Measurements from ENCODE around the gene CEL. TPM values are rescaled to one million over a fixed set of nuclear protein-coding genes. Genes with fewer than 3 reads are reported as not detected.

Gene CEL
- total RNA-seq, 1 experiment from 2014 or later, result 2.8 TPM

DNA sequence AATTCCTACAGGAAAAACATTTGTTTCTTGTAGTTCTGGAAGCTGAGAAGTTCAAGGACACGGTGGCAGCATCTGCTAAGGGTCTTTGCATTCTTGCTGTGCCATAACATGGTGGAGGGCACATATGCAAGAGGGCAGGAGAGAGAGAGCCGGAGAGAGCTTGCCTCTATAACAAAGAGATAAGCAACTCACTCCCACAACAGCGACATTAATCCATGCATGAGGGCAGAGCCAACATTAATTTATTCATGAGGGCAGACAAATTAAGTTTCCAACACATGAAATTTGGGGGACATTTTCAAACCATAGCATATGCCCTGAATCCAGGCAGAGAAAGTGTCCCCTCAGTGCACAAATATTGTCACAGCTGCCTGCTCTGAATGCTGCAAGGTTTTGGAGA is 35.4 kb upstream of the CEL start:
- no peak for DNase-seq (ENCODE audit: low spot score)
- BruUV-seq (replicated peaks), result no TSS peak
- H3K4me1 ChIP-seq (ENCODE audit: insufficient read depth, low read length, poor library complexity, severe bottlenecking), result no peaks in the 10 kb centered on the region
- no peak overlapping the region for H3K27ac ChIP-seq (ENCODE audit: low read depth, low read length, poor library complexity, severe bottlenecking)
- H3K4me3 ChIP-seq (ENCODE audit: low read depth, low read length, poor library complexity, severe bottlenecking), result no peak overlapping the region
- CTCF ChIA-PET, result interaction anchor here (0.6 kb wide), 2 partner anchors 9 to 112 kb away, joined by 3 to 7 read pairs; no protein-coding TSS in a partner anchor
- intact Hi-C loops (cut with micrococcal nuclease; ENCODE audit: unreplicated experiment), result no loop called here
- H3K27me3 ChIP-seq (replicated peaks; ENCODE audit: insufficient read depth, low read depth, low read length, poor library complexity), result no peaks in the 10 kb centered on the region
- POLR2A ChIA-PET (ENCODE audit: low non-redundant PET), result no interaction called here
- TF ChIP-seq, protein P1, sequence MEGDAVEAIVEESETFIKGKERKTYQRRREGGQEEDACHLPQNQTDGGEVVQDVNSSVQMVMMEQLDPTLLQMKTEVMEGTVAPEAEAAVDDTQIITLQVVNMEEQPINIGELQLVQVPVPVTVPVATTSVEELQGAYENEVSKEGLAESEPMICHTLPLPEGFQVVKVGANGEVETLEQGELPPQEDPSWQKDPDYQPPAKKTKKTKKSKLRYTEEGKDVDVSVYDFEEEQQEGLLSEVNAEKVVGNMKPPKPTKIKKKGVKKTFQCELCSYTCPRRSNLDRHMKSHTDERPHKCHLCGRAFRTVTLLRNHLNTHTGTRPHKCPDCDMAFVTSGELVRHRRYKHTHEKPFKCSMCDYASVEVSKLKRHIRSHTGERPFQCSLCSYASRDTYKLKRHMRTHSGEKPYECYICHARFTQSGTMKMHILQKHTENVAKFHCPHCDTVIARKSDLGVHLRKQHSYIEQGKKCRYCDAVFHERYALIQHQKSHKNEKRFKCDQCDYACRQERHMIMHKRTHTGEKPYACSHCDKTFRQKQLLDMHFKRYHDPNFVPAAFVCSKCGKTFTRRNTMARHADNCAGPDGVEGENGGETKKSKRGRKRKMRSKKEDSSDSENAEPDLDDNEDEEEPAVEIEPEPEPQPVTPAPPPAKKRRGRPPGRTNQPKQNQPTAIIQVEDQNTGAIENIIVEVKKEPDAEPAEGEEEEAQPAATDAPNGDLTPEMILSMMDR (conservative IDR thresholded peaks at IDR 0.05; ENCODE audit: low read depth, low read length), result no peak
- no peak for TF ChIP-seq EZH2 (IDR thresholded peaks at IDR 0.05; ENCODE audit: borderline replicate concordance, low read depth, low read length, poor library complexity, severe bottlenecking)
- no peaks in the 10 kb centered on the region for H3K9me3 ChIP-seq (ENCODE audit: low read depth, low read length, poor library complexity, severe bottlenecking)
- no peaks in the 10 kb centered on the region for H3K36me3 ChIP-seq (ENCODE audit: insufficient read depth, low read length, poor library complexity, severe bottlenecking)

DNA sequence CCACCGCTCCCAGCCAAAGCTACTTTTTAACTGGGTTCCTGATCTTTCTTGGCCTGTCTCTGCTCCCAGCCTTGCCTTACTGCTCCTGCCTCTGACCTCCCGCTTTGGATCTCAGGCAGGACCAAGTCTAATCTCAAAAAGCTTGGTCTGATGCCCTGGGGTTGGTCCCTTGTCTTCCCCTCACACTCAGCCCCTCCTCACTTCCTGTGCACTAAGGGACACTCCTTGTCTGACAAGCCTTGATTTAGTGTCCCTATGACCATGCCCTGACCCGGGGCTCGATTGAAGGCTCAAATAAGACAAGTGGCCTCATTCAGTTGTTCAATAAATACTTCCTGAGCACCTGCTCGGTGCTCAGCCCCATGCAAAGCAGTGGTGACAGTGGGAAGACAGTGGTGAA is 34.6 kb upstream of the CEL start:
- Histone ChIP-seq H3K36me3 (ENCODE audit: insufficient read depth, low read length, poor library complexity, severe bottlenecking) (no peaks in the 10 kb centered on the region), H3K27ac (ENCODE audit: low read depth, low read length, poor library complexity, severe bottlenecking) (no peak overlapping the region), H3K9me3 (ENCODE audit: low read depth, low read length, poor library complexity, severe bottlenecking) (no peaks in the 10 kb centered on the region), H3K4me3 (ENCODE audit: low read depth, low read length, poor library complexity, severe bottlenecking) (no peak overlapping the region), H3K4me1 (ENCODE audit: insufficient read depth, low read length, poor library complexity, severe bottlenecking) (no peaks in the 10 kb centered on the region), H3K27me3 (replicated peaks; ENCODE audit: insufficient read depth, low read depth, low read length, poor library complexity) (no peaks in the 10 kb centered on the region)
- ChIA-PET POLR2A (ENCODE audit: low non-redundant PET) (no interaction called here), CTCF (no interaction called here)
- no peak for DNase-seq (ENCODE audit: low spot score)
- no TSS peak for BruUV-seq (replicated peaks)
- no peak for TF ChIP-seq EZH2 (IDR thresholded peaks at IDR 0.05; ENCODE audit: borderline replicate concordance, low read depth, low read length, poor library complexity, severe bottlenecking)
- TF ChIP-seq, protein P1 (conservative IDR thresholded peaks at IDR 0.05; ENCODE audit: low read depth, low read length), result no peak
- intact Hi-C loops (cut with micrococcal nuclease; ENCODE audit: unreplicated experiment), result no loop called here

DNA sequence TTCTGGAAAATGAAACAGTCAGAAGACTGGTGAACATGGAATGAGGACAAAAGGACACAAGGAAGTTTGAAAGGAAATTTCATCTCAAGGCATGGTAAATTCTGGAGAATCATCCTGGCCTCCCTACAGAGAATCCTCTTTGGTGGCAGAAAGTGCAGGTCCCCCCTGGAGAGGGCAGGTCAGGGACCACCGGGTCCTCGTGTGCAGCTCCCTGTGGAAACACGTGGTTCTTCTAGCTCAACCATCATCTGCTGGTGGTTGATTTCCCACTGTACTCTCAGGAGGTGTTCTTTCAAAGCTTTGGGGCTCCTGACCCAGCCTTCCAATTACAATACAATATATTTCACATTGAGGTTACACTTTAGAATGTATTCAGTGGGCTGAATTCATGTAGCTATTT is 33.6 kb upstream of the CEL start:
- no peaks in the 10 kb centered on the region for H3K36me3 ChIP-seq (ENCODE audit: insufficient read depth, low read length, poor library complexity, severe bottlenecking)
- H3K27ac ChIP-seq (ENCODE audit: low read depth, low read length, poor library complexity, severe bottlenecking), result no peak overlapping the region
- H3K4me1 ChIP-seq (ENCODE audit: insufficient read depth, low read length, poor library complexity, severe bottlenecking), result no peaks in the 10 kb centered on the region
- intact Hi-C loops (cut with micrococcal nuclease; ENCODE audit: unreplicated experiment), result no loop called here
- TF ChIP-seq, protein P1 (conservative IDR thresholded peaks at IDR 0.05; ENCODE audit: low read depth, low read length), result no peak
- TF ChIP-seq EZH2 (IDR thresholded peaks at IDR 0.05; ENCODE audit: borderline replicate concordance, low read depth, low read length, poor library complexity, severe bottlenecking), result no peak
- no peaks in the 10 kb centered on the region for H3K9me3 ChIP-seq (ENCODE audit: low read depth, low read length, poor library complexity, severe bottlenecking)
- ChIA-PET POLR2A (ENCODE audit: low non-redundant PET) (no interaction called here), CTCF (no interaction called here)
- H3K27me3 ChIP-seq (replicated peaks; ENCODE audit: insufficient read depth, low read depth, low read length, poor library complexity), result no peaks in the 10 kb centered on the region
- DNase-seq (ENCODE audit: low spot score), result no peak
- TSS peak; percentile 30 for BruUV-seq (replicated peaks)
- no peak overlapping the region for H3K4me3 ChIP-seq (ENCODE audit: low read depth, low read length, poor library complexity, severe bottlenecking)

Measured in A673 (cell line).